Stomach (tissue), 4 donors: ENCODE measurements around the gene KCNE2.

Source experiments
- EP300 ChIP-seq: sonication (generic); formaldehyde crosslinking; IDR thresholded peaks from one replicate; pipeline ENCODE4 v1.6.1; 2017; ENCODE audit warnings: antibody characterized with exemption
- POLR2A ChIP-seq, 4 donors: fragments of 450-650 bp; IDR thresholded peaks; one replicate each; pipeline ENCODE4 v1.6.1; 2016; ENCODE audit warnings: antibody characterized with exemption in 4 of 4, control low read depth in 2 of 4, mild to moderate bottlenecking in 1 of 4, moderate library complexity in 1 of 4
- TF ChIP-seq, protein P1 (sequence below), 7 experiments: fragments of 450-650 bp in 4 of 7; fragments of 200-600 bp in 3 of 7; sonication (generic) in 3 of 7; IDR thresholded peaks; one replicate each; pipeline ENCODE4 v1.5.1; 2016 to 2019; ENCODE audit warnings: antibody characterized with exemption in 7 of 7, control low read depth in 2 of 7, mild to moderate bottlenecking in 1 of 7

DNA sequence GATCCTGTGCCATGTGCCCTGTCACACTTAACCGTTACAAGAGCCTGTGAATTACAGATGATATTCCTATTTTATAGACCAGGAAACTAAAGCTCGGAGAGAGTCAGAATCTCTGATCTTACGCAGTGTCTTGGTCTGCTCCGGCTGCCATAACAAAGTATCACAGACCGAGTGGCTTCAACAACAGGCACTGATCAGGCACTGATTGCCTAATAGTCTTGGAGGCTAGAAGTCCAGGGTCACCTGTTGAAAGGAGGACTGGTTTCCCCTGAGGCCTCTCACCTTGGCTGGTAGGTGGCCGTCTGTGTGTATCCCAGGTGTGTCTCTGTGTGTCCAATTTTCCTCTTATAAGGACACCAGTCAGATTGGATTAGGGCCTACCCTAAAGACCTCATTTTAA, 31.5 kb upstream of the KCNE2 start:
- TF ChIP-seq, protein P1, sequence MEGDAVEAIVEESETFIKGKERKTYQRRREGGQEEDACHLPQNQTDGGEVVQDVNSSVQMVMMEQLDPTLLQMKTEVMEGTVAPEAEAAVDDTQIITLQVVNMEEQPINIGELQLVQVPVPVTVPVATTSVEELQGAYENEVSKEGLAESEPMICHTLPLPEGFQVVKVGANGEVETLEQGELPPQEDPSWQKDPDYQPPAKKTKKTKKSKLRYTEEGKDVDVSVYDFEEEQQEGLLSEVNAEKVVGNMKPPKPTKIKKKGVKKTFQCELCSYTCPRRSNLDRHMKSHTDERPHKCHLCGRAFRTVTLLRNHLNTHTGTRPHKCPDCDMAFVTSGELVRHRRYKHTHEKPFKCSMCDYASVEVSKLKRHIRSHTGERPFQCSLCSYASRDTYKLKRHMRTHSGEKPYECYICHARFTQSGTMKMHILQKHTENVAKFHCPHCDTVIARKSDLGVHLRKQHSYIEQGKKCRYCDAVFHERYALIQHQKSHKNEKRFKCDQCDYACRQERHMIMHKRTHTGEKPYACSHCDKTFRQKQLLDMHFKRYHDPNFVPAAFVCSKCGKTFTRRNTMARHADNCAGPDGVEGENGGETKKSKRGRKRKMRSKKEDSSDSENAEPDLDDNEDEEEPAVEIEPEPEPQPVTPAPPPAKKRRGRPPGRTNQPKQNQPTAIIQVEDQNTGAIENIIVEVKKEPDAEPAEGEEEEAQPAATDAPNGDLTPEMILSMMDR (IDR thresholded peaks at IDR 0.05) = no peak
- TF ChIP-seq POLR2A (IDR thresholded peaks at IDR 0.05) (no peak), EP300 (no peak)
